ENCODE results near the gene CCDC92. TPM values are rescaled to one million over a fixed set of nuclear protein-coding genes. Genes with fewer than 3 reads are reported as not detected.

Gene CCDC92
- 10 to 100 TPM; 30.1 to 46.4 TPM for total RNA-seq
- 19.5 to 20.7 reads per million in 2 donors for total RNA-seq

GRCh38 chr12:123972457-123973401, at the start of gene CCDC92, which contains the start of gene ZNF664:
TSS of gene CCDC92 (minus strand) at chr12:123972831. CDS start at chr12:123944305, 28,526 bp downstream.
TSS of gene ZNF664 (plus strand) at chr12:123973215. CDS start at chr12:124012145, 38,930 bp downstream.
- H3K4me3 Mint-ChIP-seq = peak within 1 kb of the TSS; percentile 98
- peak; percentile 84 for ATAC-seq
- H3K36me3 Mint-ChIP-seq (ENCODE audit: low read depth) = peaks cover 6% of the 10 kb centered on the region
- H3K27me3 Mint-ChIP-seq = no peaks in the 10 kb centered on the region
- peak within 1 kb of the TSS; percentile 84 for H3K27ac Mint-ChIP-seq
- peak; percentile 93 to 96 (median 94) for DNase-seq
- no peaks in the 10 kb centered on the region for H3K9me3 ChIP-seq (ENCODE audit: control insufficient read depth, low read length, poor library complexity, severe bottlenecking)
- H3K4me1 Mint-ChIP-seq = peaks cover 23% of the 10 kb centered on the region

- DNase-seq = no peak
- Mint-ChIP-seq H3K27ac (no peak overlapping the region), H3K36me3 (ENCODE audit: low read depth) (no peaks in the 10 kb centered on the region), H3K27me3 (no peaks in the 10 kb centered on the region), H3K4me3 (no peak overlapping the region), H3K4me1 (no peaks in the 10 kb centered on the region)
- no peaks in the 10 kb centered on the region for H3K9me3 ChIP-seq (ENCODE audit: control insufficient read depth, low read length, poor library complexity, severe bottlenecking)
- no peak for ATAC-seq
Observed at GRCh38 chr12:124022161-124022560, 49.5 kb upstream of the CCDC92 start.

GRCh38 chr12:124021007-124021406, 48.4 kb upstream of the CCDC92 start:
- no peak for ATAC-seq
- H3K27ac Mint-ChIP-seq = no peak overlapping the region

GRCh38 chr12:124020514-124020949, 47.9 kb upstream of the CCDC92 start:
- Mint-ChIP-seq H3K27me3 (no peaks in the 10 kb centered on the region), H3K4me1 (peaks cover 8% of the 10 kb centered on the region), H3K27ac (no peak overlapping the region), H3K36me3 (ENCODE audit: low read depth) (no peaks in the 10 kb centered on the region), H3K4me3 (no peak overlapping the region)
- ATAC-seq (no peak), DNase-seq (no peak)
- no peaks in the 10 kb centered on the region for H3K9me3 ChIP-seq (ENCODE audit: control insufficient read depth, low read length, poor library complexity, severe bottlenecking)

More at GRCh38 chr12:124021007-124021406, 48.4 kb upstream of the CCDC92 start:
- no peaks in the 10 kb centered on the region for H3K9me3 ChIP-seq (ENCODE audit: control insufficient read depth, low read length, poor library complexity, severe bottlenecking)
- DNase-seq = no peak
- Mint-ChIP-seq H3K27me3 (no peaks in the 10 kb centered on the region), H3K4me3 (no peak overlapping the region), H3K4me1 (peaks cover 8% of the 10 kb centered on the region), H3K36me3 (ENCODE audit: low read depth) (no peaks in the 10 kb centered on the region)

- no peak overlapping the region for H3K27ac Mint-ChIP-seq
Observed at GRCh38 chr12:124019115-124019514, 46.5 kb upstream of the CCDC92 start.

GRCh38 chr12:124018539-124018938, 45.9 kb upstream of the CCDC92 start:
- no peak overlapping the region for H3K4me3 Mint-ChIP-seq
- ATAC-seq (no peak), DNase-seq (no peak)
- H3K9me3 ChIP-seq (ENCODE audit: control insufficient read depth, low read length, poor library complexity, severe bottlenecking) = no peaks in the 10 kb centered on the region
- no peak overlapping the region for H3K27ac Mint-ChIP-seq
- no peaks in the 10 kb centered on the region for H3K36me3 Mint-ChIP-seq (ENCODE audit: low read depth)
- no peaks in the 10 kb centered on the region for H3K27me3 Mint-ChIP-seq
- peaks cover 8% of the 10 kb centered on the region for H3K4me1 Mint-ChIP-seq

More at GRCh38 chr12:124019115-124019514, 46.5 kb upstream of the CCDC92 start:
- ATAC-seq (no peak), DNase-seq (no peak)
- no peaks in the 10 kb centered on the region for H3K36me3 Mint-ChIP-seq (ENCODE audit: low read depth)
- H3K4me1 Mint-ChIP-seq = peaks cover 8% of the 10 kb centered on the region
- H3K9me3 ChIP-seq (ENCODE audit: control insufficient read depth, low read length, poor library complexity, severe bottlenecking) = no peaks in the 10 kb centered on the region
- H3K27me3 Mint-ChIP-seq = no peaks in the 10 kb centered on the region
- no peak overlapping the region for H3K4me3 Mint-ChIP-seq

GRCh38 chr12:124017064-124017463, 44.4 kb upstream of the CCDC92 start:
- Mint-ChIP-seq H3K27ac (no peak overlapping the region), H3K36me3 (ENCODE audit: low read depth) (peaks cover 6% of the 10 kb centered on the region), H3K27me3 (no peaks in the 10 kb centered on the region), H3K4me3 (no peak overlapping the region), H3K4me1 (peaks cover 8% of the 10 kb centered on the region)
- no peaks in the 10 kb centered on the region for H3K9me3 ChIP-seq (ENCODE audit: control insufficient read depth, low read length, poor library complexity, severe bottlenecking)
- DNase-seq (no peak), ATAC-seq (no peak)

- H3K9me3 ChIP-seq (ENCODE audit: control insufficient read depth, low read length, poor library complexity, severe bottlenecking) = no peaks in the 10 kb centered on the region
- peaks cover 8% of the 10 kb centered on the region for H3K36me3 Mint-ChIP-seq (ENCODE audit: low read depth)
- H3K4me1 Mint-ChIP-seq = peaks cover 8% of the 10 kb centered on the region
- H3K27ac Mint-ChIP-seq = no peak overlapping the region
- ATAC-seq = no peak
- H3K4me3 Mint-ChIP-seq = no peak overlapping the region
- no peak for DNase-seq
- H3K27me3 Mint-ChIP-seq = no peaks in the 10 kb centered on the region
Observed at GRCh38 chr12:124015494-124016461, 43.1 kb upstream of the CCDC92 start.

GRCh38 chr12:124013073-124013472, 40.4 kb upstream of the CCDC92 start:
- no peak overlapping the region for H3K27ac Mint-ChIP-seq
- H3K27me3 Mint-ChIP-seq = no peaks in the 10 kb centered on the region

GRCh38 chr12:124011435-124012115, 38.9 kb upstream of the CCDC92 start:
- no peaks in the 10 kb centered on the region for H3K27me3 Mint-ChIP-seq
- no peak overlapping the region for H3K4me3 Mint-ChIP-seq
- ATAC-seq (no peak), DNase-seq (no peak)
- peaks cover 28% of the 10 kb centered on the region for H3K4me1 Mint-ChIP-seq
- peaks cover 13% of the 10 kb centered on the region for H3K36me3 Mint-ChIP-seq (ENCODE audit: low read depth)
- H3K27ac Mint-ChIP-seq = peak overlapping the region; percentile 46
- no peaks in the 10 kb centered on the region for H3K9me3 ChIP-seq (ENCODE audit: control insufficient read depth, low read length, poor library complexity, severe bottlenecking)

More at GRCh38 chr12:124013073-124013472, 40.4 kb upstream of the CCDC92 start:
- no peak for DNase-seq
- ATAC-seq = no peak
- Mint-ChIP-seq H3K4me1 (peaks cover 18% of the 10 kb centered on the region), H3K36me3 (ENCODE audit: low read depth) (peaks cover 10% of the 10 kb centered on the region), H3K4me3 (no peak overlapping the region)
- no peaks in the 10 kb centered on the region for H3K9me3 ChIP-seq (ENCODE audit: control insufficient read depth, low read length, poor library complexity, severe bottlenecking)

- peaks cover 32% of the 10 kb centered on the region for H3K4me1 Mint-ChIP-seq
- H3K9me3 ChIP-seq (ENCODE audit: control insufficient read depth, low read length, poor library complexity, severe bottlenecking) = no peaks in the 10 kb centered on the region
- no peak overlapping the region for H3K4me3 Mint-ChIP-seq
- DNase-seq (no peak), ATAC-seq (no peak)
- H3K27ac Mint-ChIP-seq = peak overlapping the region; percentile 46
- peaks cover 13% of the 10 kb centered on the region for H3K36me3 Mint-ChIP-seq (ENCODE audit: low read depth)
- no peaks in the 10 kb centered on the region for H3K27me3 Mint-ChIP-seq
Observed at GRCh38 chr12:124010687-124011086, 38.1 kb upstream of the CCDC92 start.

- peaks cover 34% of the 10 kb centered on the region for H3K4me1 Mint-ChIP-seq
- ATAC-seq (no peak), DNase-seq (no peak)
- no peaks in the 10 kb centered on the region for H3K27me3 Mint-ChIP-seq
- H3K9me3 ChIP-seq (ENCODE audit: control insufficient read depth, low read length, poor library complexity, severe bottlenecking) = no peaks in the 10 kb centered on the region
- H3K27ac Mint-ChIP-seq = no peak overlapping the region
- H3K4me3 Mint-ChIP-seq = no peak overlapping the region
- peaks cover 13% of the 10 kb centered on the region for H3K36me3 Mint-ChIP-seq (ENCODE audit: low read depth)
Observed at GRCh38 chr12:124009781-124010180, 37.1 kb upstream of the CCDC92 start.
